Smooth muscle cell of the brain vasculature (primary cell): Measurements from ENCODE around the gene CDK5.
"Not testable (repeated sequence)": the region's sequence is repeated elsewhere in the genome, so short reads cannot be mapped to it uniquely, and the experiment has no call there.

Experiments used
- DNase-seq: peaks from one replicate; pipeline ENCODE4 v3.0.0-alpha.2; 2012; ENCODE audit warnings: low read depth, low spot score

The CDK5 gene

DNA sequence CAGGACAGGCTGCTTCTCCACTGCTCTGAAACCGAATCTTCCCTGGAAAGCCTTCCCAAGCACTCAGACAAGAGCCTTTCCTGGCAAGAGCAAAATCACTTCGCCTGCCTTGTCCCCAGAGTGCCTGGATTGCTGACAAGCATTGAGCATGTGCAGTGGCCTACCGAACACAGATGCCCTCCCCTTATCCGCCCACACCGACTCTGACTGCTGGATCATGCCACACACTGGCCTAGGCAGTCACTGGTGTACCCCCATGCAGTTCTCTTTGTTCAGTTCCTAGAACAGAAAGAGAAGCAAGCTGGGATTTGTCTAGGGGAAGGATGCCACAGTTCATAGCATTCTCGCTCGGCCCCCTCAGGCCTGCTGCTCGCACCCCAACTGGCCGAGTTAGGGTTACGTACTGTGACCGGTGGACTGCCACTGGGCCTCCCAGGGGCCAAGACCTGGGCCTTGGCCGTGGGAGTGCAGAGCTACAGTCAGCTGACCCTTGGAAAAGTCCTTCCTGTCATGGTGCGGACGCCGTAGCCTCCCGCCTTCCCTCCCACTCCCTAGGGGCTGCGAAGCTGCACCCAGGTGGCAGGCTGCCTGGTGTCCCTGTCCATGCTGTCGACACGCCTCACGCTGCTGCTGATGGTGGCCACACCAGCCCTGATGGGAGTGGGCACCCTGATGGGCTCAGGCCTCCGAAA is 22.5 kb downstream of the CDK5 start:
- no peak for DNase-seq

DNA sequence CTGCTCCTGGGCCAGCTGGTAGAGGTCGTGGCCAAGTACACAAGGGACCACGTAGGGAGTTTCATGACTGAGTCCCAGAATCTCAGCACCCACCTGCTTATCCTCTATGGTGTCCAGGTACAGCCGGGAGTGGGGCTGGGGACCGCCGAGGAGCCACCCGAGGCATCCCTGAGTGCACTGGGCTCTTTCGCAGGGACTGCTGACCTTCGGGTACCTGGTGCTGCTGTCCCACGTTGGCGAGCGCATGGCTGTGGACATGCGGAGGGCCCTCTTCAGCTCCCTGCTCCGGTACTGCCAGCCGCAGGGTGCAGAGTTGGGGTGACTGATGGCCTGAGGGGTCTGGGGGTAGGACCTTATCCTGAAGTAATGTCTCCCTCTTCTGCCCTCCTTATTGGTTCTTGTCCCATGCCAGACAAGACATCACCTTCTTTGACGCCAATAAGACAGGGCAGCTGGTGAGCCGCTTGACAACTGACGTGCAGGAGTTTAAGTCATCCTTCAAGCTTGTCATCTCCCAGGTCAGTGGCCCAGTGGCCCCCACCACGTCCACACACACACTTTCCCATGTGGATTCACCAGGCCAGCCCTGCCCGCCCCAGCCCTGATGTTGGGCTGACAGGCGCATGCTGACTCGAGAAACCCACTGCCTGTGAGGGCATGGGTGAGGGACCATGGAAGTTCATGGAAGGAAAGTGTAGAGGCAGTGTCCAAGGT is 23.2 kb downstream of the CDK5 start:
- no peak for DNase-seq

DNA sequence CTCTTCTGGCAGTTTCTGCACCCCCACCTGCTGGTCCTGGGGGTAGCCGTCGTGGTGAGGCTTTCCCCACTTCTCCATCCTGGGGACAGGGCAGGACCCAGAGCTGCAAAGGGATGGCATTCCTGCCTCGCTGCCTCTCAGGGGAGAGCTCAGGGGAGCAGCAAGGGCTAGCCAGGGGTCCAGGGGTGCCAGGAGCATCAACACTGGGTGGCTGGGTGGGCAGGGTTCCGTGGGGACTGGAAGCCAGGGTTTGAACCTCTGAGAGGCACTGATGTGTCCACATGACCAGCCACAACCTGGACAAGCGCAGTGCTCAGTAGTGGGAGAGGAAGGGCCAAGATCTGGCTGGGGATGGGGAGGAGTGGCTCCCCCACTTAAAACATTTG is 23.8 kb downstream of the CDK5 start:
- no peak for DNase-seq

DNA sequence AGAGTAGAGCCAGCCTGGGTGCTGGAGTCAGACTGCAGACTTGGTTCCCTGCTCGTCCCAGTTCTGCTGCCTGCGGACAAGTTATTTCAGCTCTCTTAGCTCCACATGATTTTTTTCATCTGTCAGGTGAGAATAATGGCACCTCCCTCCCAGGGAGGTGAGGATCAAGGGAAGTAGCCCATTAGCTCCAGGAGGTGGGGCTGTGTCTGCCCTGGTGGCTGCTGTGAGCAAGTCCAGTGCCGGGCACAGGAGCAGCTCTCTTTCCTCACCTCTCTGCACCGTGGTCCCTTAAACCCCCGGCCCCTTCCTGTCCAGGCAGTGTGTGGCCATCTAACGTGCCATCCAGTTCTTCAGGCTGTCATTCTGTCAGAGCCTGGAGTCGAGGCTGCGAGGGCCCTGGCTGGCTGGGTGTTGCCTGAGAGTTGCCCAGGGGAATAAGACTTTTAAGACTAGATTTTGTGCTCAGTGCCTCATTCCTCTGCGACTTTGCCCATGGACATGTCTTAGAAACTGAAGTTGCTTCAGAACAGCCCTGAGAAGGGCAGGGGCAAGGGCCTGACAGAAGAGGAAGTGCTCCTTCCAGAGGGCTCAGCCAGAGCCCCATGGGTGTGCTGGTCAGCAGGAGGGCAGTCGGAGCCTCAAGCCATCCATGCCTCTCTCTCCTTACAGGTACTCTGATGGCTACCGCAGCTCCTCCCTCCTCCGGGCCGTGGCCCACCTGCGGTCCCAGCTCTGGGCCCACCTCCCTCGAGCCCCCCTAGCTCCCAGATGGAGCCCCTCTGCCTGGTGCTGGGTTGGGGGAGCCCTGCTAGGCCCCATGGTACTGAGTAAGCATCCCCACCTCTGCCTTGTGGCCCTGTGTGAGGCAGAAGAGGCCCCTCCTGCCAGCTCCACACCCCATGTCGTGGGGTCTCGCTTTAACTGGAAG is 24.5 kb downstream of the CDK5 start:
- DNase-seq = no peak

DNA sequence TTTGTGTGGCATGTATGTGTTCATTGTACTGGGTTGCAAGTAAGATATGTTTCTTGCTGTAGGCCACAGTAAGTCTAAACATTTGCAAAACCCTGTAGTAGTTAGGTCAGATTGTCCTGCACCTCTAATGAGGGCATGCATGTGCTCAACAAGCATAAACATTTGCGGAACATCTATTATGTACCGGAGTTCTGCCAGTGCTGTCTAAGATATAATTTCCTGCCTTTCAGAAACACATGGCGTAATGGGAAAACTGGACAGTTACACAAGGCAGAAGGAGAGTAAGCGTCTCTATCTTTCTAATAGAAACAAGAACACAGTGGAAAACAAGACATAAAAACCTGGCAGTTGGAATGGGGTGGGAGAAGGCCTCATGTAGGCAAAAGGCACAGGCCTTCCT is 26.7 kb downstream of the CDK5 start:
- no peak for DNase-seq

DNA sequence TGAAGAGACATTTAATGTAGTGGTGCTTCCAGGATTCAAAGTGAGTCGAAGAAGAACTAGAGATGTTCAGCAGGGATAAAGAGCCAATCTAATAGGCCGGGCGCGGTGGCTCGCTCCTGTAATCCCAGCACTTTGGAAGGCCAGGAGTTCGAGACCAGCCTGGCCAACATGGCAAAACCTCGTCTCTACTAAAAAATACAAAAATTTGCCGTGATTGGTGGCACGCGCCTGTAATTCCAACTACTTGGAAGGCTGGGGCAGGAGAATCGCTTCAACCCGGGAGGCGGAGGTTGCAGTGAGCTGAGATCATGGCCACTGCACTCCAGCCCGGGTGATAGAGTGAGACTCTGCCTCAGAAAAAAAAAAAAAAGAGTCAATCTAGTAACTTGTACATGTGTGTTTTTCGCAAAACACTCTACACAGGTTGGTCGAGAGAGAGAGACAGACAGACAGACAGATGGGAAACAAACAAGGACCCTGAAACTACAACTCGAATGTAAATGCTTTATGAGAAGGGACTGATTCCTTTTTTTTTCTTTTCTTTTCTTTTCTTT is 28.7 kb downstream of the CDK5 start:
- no peak for DNase-seq

DNA sequence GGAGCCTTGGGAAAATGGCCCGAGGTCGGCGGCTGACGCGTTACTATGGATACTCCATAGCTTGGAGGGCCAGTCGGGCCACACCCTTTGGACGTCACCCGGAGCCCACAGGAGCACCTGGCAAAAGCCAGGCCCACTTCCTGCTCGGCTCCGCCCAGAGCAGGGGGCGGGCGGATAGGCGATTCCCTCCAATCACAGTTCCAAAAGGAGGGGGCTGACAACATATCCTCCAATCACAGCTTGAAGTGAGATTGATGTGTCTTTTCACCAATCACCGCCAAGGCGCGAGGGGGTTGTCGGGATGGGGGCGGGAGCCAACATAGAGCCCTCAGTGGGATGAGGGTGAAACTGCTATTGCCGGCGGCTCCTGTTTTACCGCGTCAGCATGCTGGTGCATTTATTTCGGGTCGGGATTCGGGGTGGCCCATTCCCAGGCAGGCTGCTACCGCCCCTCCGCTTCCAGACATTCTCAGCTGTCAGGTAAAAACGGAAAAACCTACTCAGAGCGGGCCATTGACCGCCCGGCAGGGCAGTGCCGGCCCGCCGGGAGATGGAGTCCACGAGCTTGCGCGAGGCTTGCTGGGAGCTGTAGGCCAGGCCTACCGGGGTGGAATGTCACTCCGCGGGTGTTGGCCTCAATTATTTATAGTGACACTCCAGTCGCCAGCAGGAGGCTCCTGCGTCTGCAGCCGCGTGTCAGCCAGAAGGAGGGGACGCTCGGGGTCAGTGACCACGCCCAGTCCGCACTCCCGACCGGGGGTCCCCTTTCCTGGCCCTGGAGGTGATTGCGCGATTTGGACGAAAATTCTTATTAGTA is 29.4 kb downstream of the CDK5 start, which contains the start of gene ABCB8:
ABCB8 (plus strand) TSS at position 320 of the 817 bp plus-strand sequence; CDS start at position 386, 66 bp downstream.
- DNase-seq = peak; percentile 98

DNA sequence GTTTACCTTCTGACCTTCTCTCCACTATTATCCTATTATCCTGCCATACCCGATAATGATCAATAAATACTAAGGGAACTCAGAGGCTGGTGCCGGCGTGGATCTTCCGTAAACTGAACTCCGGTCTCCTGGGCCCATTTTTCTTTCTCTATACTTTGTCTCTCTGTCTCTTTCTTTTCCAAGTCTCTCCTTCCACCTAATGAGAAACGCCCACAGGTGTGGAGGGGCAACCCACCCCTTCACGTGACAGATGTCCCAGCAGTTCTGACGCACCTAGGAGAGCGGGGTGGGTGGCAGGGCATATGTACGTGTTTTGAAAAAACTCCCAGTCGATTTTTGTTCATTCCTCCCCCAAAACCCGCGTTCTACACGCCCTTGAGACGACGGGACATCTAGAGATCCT is 30.0 kb downstream of the CDK5 start:
- DNase-seq = not testable (repeated sequence)

DNA sequence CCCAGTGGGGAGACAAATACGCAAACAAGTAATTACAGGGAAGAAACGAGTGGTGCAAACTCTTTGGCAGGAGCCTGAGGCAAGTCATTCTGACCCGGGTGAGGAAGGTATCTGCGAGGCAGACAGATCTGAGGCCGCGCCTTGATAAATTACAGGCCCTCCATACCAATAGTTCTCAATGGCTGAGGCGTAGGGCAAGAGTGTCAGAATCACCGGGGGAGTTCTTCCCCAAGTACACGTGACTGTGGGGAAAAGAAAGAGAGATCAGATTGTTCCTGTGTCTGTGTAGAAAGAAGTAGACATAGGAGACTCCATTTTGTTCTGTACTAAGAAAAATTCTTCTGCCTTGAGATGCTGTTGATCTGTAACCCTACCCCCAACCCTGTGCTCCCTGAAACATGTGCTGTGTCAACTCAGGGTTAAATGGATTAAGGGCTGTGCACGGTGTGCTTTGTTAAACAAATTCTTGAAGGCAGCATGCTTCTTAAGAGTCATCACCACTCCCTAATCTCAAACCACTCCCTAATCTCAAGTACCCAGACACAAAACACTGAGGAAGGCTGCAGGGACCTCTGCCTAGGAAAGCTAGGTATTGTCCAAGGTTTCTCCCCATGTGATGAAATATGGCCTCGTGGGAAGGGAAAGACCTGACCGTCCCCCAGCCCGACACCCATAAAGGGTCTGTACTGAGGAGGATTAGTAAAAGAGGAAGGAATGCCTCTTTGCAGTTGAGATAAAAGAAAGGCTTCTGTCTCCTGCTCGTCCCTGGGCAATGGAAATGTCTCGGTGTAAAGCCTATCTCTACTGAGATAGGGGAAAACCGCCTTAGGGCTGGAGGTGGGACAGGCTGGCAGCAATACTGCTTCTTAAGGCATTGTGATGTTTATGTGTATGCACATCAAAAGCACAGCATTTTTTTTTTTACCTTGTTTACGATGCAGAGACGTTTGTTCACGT is 30.6 kb downstream of the CDK5 start:
- DNase-seq = not testable (repeated sequence)

DNA sequence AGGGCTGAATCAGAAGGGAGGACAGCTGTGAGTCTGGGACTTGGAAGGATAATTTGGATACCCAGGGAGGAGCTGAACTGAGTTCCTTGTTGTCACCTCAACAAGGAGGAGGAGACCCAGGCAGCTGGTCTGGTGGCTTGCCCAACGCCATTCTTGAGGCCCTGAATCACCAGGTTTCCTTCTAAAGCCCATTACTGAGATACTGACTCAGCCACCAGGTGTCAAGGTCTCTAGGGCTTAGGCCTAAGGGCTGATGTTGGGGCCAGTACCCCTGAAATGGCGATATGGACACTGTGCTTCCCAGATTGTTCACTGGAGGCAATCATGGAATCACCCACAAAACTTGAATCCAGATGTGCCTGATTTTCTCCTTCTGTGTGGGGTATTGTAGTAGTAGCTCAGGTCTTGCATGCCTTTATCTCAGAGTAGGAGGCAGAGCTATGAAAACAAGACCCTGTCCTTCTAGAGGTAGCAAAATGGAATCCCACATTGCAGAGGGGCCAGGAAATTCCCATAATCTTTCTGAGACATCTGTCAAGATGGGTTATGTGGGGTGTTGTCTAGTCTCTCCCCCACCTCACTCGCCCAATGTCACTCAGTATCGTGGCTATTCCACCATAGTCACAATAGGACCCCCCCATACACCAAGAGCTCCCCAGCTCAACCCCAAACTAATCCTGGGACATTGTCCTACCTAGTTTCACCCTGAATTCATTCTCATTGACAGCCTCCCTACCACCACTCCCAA is 31.6 kb downstream of the CDK5 start:
- DNase-seq = no peak

DNA sequence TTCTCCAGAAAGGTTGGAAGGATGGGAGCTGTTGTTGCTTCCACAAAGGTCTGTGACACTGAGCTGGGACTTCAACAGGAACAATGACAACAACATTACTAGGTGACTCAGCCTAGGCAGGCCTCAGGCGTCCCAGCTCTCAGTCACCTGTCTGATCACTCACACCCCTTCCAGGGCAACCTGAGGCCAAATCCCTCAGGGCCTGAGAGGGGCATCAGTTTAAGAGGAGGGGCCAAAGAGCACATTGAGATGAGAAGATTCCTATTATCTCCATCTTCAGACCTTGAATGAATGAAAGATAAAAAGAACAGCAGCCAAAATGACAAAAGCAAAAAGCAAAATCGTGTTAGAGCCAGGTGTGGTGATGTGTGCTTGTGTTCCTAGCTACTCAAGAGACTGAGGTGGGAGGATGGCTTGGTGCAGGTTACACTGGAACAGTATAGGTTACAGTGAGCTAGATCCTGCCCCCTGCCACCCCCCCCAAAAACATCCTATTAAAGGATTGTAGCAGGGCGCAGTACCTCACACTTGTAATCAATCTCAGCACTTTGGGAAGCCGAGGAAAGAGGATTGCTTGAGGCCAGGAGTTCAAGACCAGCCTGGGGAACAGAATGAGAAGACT is 33.2 kb downstream of the CDK5 start, which contains the start of gene ATG9B:
ATG9B (minus strand) TSS at position 60 of the 622 bp plus-strand sequence. CDS start 71 bp downstream, outside the sequence.
- no peak for DNase-seq

DNA sequence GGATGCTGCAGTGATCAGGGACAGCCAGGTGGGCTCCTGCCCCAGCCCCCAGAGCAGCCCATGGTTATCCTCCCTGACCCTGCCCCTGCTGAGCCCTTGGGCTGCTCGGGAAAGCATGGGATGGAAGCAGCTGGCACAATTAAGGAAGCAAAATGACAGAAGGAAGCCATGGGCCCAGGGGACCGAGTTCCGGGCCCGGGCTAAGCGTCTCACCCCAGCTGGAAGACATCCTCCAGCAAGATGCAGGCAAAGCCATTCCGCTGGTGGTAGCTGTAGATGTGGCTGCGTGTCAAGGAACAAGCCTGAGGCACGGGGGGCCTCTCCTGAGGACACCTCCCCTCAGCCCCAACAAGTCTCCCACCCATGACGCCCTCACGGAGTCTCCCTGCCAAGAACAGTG is 34.5 kb downstream of the CDK5 start:
- no peak for DNase-seq

DNA sequence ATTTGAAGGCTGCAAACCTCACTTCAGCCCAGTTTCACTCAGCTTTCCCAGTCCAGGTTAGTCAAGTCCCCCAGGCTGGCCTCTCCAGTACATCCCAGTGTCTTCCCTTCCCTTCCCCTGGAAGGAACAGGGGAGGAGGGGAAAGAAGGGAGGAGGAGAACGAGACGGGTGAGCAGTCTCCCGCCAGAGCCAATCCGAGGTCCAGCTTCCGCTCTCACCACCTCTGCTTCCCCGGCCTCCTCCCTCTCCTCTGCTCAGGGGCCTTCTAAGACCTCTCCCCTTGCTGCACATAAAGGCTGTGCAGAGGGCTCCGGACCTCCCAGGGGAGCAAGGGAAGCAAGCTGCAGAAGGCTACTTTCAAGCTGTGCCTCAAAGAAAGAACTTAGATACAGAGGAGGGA is 37.5 kb downstream of the CDK5 start:
- DNase-seq = no peak

DNA sequence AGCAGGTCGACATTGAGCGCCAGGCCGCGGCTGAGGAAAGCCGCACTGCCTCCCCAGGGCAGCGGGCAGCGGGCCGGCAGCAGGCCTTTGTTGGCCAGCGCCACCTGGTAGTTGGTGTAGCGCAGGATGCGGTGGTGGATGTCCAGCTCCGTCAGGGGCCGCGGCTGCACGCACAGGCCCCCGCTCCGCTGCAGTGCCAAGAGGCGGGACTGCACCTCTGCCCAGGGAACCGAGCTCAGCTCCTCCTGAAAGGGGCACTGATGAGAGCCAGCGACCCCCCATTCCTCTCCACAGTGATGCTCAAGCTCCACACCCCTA is 38.6 kb downstream of the CDK5 start:
- DNase-seq = no peak

DNA sequence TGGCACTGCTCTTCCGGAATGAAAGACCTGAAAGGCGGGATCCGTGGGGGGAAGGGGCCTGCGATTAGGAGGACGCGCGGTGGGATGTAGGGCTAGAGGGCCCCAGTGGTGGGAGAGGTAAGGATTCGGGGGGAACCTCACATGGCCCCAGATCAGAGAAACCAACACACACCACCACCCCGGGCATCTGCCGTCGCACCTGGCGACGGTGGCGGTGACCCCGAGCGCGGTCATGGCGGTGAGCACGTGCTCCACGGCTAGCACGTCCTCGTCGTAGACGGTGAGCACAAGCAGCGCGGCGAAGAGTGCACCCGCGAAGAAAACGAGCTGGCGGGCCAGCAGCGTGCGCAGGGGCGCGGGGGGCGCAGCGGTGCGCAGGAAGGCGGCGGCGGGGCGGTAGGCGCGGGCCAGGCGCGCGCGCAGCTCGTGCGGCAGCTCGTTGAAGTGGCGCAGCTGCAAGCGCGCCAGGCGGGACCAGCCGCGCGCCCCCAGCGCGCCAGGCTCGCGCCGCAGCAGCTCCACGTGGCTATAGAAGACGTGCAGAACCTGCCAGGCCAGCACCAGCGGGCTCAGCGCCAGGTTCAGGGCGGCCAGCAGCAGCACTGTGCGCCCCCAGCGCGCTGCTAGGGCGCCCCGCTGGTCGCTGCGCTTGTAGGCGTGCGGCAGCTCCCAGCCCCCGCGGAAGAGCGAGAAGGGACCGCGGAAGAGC is 39.1 kb downstream of the CDK5 start:
- DNase-seq = no peak

DNA sequence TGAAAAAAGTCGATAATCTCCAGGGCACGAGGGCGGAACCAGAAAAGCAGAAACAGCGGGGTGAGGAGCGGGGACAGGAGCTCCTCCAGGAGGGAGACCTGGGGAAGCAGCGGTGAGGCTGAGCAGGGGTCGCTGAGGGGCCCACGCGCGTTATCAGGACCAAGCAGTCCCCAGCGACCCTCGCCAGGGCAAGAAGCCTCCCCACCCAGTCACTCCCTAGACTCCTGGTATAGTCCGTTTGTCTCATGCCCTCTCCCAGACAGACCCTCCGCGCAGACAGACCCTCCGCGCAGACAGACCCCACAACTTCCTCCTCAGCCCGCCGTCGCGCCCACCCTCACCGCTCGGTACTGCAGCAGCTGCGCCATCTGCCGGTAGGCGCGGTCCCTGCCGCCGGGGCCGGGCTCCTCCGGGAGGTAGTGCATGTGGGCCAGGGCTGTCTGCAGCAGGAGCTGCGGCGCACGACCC is 39.7 kb downstream of the CDK5 start:
- no peak for DNase-seq

DNA sequence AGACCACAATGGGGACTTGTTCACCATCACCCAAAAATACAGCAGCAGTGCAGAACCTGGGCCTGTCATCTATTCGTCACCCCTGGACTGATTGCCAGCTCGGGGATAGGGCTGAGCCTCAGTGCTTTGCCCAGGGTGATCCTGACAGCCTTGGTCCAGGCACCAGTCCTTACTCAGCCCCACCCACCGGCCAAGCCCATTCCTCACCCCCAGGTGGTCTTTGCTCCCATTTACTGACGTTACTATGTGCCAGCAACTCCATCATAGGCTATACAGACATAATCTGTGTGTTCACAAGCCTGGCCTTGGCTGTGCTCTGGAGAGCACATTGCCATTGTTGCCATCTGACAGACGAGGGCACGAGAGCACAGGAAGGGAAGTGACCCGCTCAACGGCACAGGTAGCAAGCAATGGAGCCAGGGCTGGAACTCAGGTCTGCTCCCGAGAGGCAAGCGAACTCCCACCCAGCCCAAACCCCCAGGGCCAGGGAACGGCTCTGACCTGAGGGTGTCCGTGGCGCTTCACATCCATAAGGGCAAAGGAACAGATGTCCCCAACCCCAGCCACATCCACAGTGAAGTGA is 40.2 kb downstream of the CDK5 start:
- DNase-seq = no peak

DNA sequence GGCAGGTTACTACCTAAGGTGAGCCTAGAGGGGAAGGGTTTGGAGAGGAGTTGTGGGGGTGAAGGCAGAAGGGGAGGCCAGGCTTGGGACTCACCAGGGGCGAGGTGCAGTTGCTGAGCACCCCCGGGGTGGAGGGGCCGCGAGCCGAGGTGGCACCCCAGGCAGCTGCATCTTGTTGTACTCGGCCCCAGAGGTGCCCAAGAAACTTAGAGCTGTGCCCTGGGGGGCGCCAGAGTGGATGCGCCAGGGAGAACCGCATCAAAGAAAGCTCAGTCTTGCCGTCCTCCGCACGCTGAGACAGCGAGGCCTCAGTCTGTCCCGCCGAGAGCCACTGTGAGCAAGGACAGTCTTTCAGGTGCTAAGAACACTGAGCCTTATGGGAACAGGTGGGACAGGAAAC is 40.8 kb downstream of the CDK5 start:
- DNase-seq = no peak
